Endothelial cell of umbilical vein (primary cell): ENCODE results near the gene AFF1.

Experiments
- CTCF ChIP-seq, 2 donors: IDR thresholded peaks; 1 replicate in 1 of 2; 2 replicates in 1 of 2; pipeline ENCODE4 v1.5.1; 2011; ENCODE audit warnings: low read length in 2 of 2, mild to moderate bottlenecking in 2 of 2, moderate library complexity in 2 of 2, control low read depth in 1 of 2, inconsistent platforms in 1 of 2, low read depth in 1 of 2; ENCODE audit not compliant: insufficient read depth in 1 of 2; ENCODE audit errors: extremely low read depth in 1 of 2
- EZH2 ChIP-seq: IDR thresholded peaks from 2 replicates; pipeline ENCODE4 v1.6.1; 2012; ENCODE audit warnings: borderline replicate concordance, low read depth, mild to moderate bottlenecking, moderate library complexity, low read length, inconsistent platforms; ENCODE audit not compliant: severe bottlenecking
- GATA2 ChIP-seq: IDR thresholded peaks from 2 replicates; pipeline ENCODE4 v1.7.0; 2011; ENCODE audit warnings: low read depth, mild to moderate bottlenecking, moderate library complexity, mixed read lengths, low read length; ENCODE audit not compliant: insufficient read length, insufficient read depth
- JUN ChIP-seq: IDR thresholded peaks from 2 replicates; pipeline ENCODE4 v1.6.1; 2011; ENCODE audit warnings: borderline replicate concordance, low read depth; ENCODE audit not compliant: insufficient read length, insufficient read depth
- MAX ChIP-seq: IDR thresholded peaks from 2 replicates; pipeline ENCODE4 v1.6.1; 2011; ENCODE audit not compliant: insufficient read depth, insufficient read length
- POLR2A ChIP-seq: IDR thresholded peaks from 2 replicates; pipeline ENCODE4 v1.6.1; 2012; ENCODE audit warnings: low read depth, mild to moderate bottlenecking, control low read depth, low read length
- POLR2AphosphoS5 ChIP-seq: IDR thresholded peaks from 2 replicates; pipeline ENCODE4 v1.6.1; 2012; ENCODE audit warnings: low read depth, mild to moderate bottlenecking, control low read depth, low read length, moderate library complexity; ENCODE audit not compliant: insufficient read depth

- TF ChIP-seq CTCF (IDR thresholded peaks at IDR 0.05; ENCODE audit: extremely low read depth in 1 of 2, insufficient read depth in 1 of 2, low read depth in 1 of 2, low read length in 2 of 2) (no peak), EZH2 (no peak), POLR2A (no peak), MAX (no peak), POLR2AphosphoS5 (no peak), JUN (no peak), GATA2 (no peak)
Measured at GRCh38 chr4:87050596-87050995, 115.8 kb downstream of the AFF1 start.
